AG04450 (cell line): Measurements from ENCODE around the gene ARHGEF10L. TPM values are rescaled to one million over a fixed set of nuclear protein-coding genes. Genes with fewer than 3 reads are reported as not detected.

Source experiments
- CTCF ChIA-PET: fragments of 300-600, 350-600 bp; formaldehyde crosslinking; extraction: SDS; loops from one replicate; lab custom pipeline; 2022; ENCODE audit warnings: antibody characterized with exemption, inconsistent platforms; lab: Charles Lee
- POLR2A ChIA-PET: fragments of 350-600 bp; formaldehyde crosslinking; extraction: SDS; loops from one replicate; lab custom pipeline; 2021; ENCODE audit warnings: antibody characterized with exemption, inconsistent platforms; lab: Yijun Ruan, JAX
- DNase-seq: peaks from one replicate; pipeline ENCODE4 v3.0.0-alpha.2; 2011; ENCODE audit warnings: low read depth, low spot score
- H3K27ac ChIP-seq: one replicate; pipeline ENCODE4 v1.5.1; 2012; ENCODE audit warnings: low read depth, low read length, control low read depth
- H3K27me3 ChIP-seq: one replicate; pipeline ENCODE4 v1.6.0; 2012; ENCODE audit warnings: low read length; ENCODE audit not compliant: control insufficient read depth, insufficient read depth
- H3K4me3 ChIP-seq: 2 replicates; pipeline ENCODE4 v1.5.1; 2011; ENCODE audit warnings: mild to moderate bottlenecking, low read depth, low read length, control low read depth
- H3K9me3 ChIP-seq: 2 replicates; pipeline ENCODE4 v1.5.1; 2012; ENCODE audit warnings: low read length; ENCODE audit not compliant: control insufficient read depth, insufficient read depth
- polyA plus RNA-seq: library from polyadenylated mRNA; depleted of rRNA; stranded (reverse); fragments of >200 nt; gene quantifications from 2 replicates; pipeline ENCODE4 v1.2.3, GENCODE V29; 2011
- TF ChIP-seq, protein P1 (sequence below): IDR thresholded peaks from 2 replicates; pipeline ENCODE4 v1.5.1; 2011; ENCODE audit warnings: low read depth, low read length, control low read depth, inconsistent platforms

ARHGEF10L gene
- polyA plus RNA-seq, 1 experiment, result 5.7 TPM

GRCh38 chr1:17709981-17710380 lies 170.5 kb downstream of the ARHGEF10L start:
- TF ChIP-seq, protein P1, sequence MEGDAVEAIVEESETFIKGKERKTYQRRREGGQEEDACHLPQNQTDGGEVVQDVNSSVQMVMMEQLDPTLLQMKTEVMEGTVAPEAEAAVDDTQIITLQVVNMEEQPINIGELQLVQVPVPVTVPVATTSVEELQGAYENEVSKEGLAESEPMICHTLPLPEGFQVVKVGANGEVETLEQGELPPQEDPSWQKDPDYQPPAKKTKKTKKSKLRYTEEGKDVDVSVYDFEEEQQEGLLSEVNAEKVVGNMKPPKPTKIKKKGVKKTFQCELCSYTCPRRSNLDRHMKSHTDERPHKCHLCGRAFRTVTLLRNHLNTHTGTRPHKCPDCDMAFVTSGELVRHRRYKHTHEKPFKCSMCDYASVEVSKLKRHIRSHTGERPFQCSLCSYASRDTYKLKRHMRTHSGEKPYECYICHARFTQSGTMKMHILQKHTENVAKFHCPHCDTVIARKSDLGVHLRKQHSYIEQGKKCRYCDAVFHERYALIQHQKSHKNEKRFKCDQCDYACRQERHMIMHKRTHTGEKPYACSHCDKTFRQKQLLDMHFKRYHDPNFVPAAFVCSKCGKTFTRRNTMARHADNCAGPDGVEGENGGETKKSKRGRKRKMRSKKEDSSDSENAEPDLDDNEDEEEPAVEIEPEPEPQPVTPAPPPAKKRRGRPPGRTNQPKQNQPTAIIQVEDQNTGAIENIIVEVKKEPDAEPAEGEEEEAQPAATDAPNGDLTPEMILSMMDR, result no peak
- H3K27me3 ChIP-seq, result peaks cover 9% of the 10 kb centered on the region
- no peak for DNase-seq
- CTCF ChIA-PET, result no interaction called here
- peaks cover 7% of the 10 kb centered on the region; the same call in 1 of the 2 replicates for H3K9me3 ChIP-seq
- no peak overlapping the region for H3K4me3 ChIP-seq
- POLR2A ChIA-PET, result no interaction called here
- H3K27ac ChIP-seq, result no peak overlapping the region

- no peak overlapping the region for H3K4me3 ChIP-seq
- H3K9me3 ChIP-seq, result peaks cover 7% of the 10 kb centered on the region; the same call in 1 of the 2 replicates
- H3K27ac ChIP-seq, result no peak overlapping the region
- no peak for DNase-seq
- H3K27me3 ChIP-seq, result peaks cover 12% of the 10 kb centered on the region
- POLR2A ChIA-PET, result no interaction called here
- TF ChIP-seq, protein P1, result no peak
- CTCF ChIA-PET, result no interaction called here
Observed at GRCh38 chr1:17710889-17711576, 171.5 kb downstream of the ARHGEF10L start.

DNA sequence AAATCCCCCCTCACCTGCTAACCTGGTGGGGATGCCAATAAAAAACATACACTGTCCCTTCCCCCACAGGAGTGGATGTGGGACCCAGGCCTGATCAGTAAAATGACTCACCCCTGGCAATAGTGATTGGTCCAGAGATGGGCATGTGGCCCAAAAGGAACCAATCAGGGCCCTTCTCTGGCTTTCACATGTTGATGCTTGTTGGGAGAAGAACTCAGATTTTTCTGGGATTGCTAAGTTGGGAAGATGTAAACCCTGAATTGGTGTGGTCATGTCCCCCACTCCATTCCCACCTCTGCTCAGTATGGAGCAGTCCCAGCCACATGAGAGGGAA lies 172.0 kb downstream of the ARHGEF10L start:
- CTCF ChIA-PET, result no interaction called here
- Histone ChIP-seq H3K4me3 (no peak overlapping the region), H3K27me3 (peaks cover 15% of the 10 kb centered on the region), H3K27ac (no peak overlapping the region), H3K9me3 (peaks cover 7% of the 10 kb centered on the region; the same call in 1 of the 2 replicates)
- POLR2A ChIA-PET, result no interaction called here
- TF ChIP-seq, protein P1, result no peak
- DNase-seq, result no peak

DNA sequence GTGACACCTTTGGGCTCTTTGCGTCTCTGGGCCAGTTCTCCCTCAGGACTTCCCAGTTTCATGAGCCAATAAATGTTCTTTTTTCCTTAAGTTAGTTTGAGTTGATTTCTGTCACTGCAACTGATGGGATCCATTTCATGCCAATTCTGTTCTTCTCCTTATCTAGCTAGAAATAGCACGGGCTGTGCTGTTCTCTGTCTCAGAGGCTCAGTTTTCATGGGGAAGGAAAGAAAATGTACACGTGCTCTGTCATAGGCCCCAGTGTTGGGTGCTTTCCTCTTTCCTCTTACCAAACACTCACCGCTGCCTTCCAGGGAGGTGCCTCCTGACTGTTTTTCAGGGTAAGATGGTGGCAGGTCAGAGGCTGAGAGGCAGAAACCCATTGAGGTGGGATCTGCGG lies 172.4 kb downstream of the ARHGEF10L start:
- H3K9me3 ChIP-seq, result peaks cover 7% of the 10 kb centered on the region; the same call in 1 of the 2 replicates
- TF ChIP-seq, protein P1, result no peak
- no peak for DNase-seq
- POLR2A ChIA-PET, result no interaction called here
- H3K4me3 ChIP-seq, result no peak overlapping the region
- H3K27ac ChIP-seq, result no peak overlapping the region
- H3K27me3 ChIP-seq, result peaks cover 15% of the 10 kb centered on the region
- CTCF ChIA-PET, result no interaction called here

GRCh38 chr1:17713993-17714392 lies 174.5 kb downstream of the ARHGEF10L start:
- ChIA-PET POLR2A (no interaction called here), CTCF (no interaction called here)
- Histone ChIP-seq H3K27ac (no peak overlapping the region), H3K4me3 (no peak overlapping the region), H3K9me3 (peaks cover 7% of the 10 kb centered on the region; the same call in 1 of the 2 replicates), H3K27me3 (peaks cover 11% of the 10 kb centered on the region)
- TF ChIP-seq, protein P1, result no peak
- DNase-seq, result no peak
